Psoas muscle (tissue), 8 donors: ENCODE data around the gene PCID2. TPM values are rescaled to one million over a fixed set of nuclear protein-coding genes. Genes with fewer than 3 reads are reported as not detected.

Experiments
- ATAC-seq, 4 donors: fragments of 200-7000 bp; cut with Tn5 transposase; one replicate each; pipeline ENCODE4 v1.9.1; 2020; ENCODE audit warnings: moderate library complexity in 3 of 4, mild to moderate bottlenecking in 2 of 4
- DNase-seq, 2 donors: peaks; one replicate each; pipeline ENCODE4 v3.0.0-alpha.2; 2020
- H3K27ac ChIP-seq: fragments of 200-600 bp; one replicate; pipeline ENCODE4 v1.8.0; 2022
- H3K27me3 ChIP-seq, 3 donors: fragments of 200-600 bp in 1 of 3; one replicate each; pipeline versions ENCODE4 v1.6.1 to v1.8.0; 2013 to 2022; ENCODE audit warnings: low read length in 2 of 3, mild to moderate bottlenecking in 2 of 3, moderate library complexity in 1 of 3; ENCODE audit not compliant: insufficient read depth in 3 of 3
- H3K36me3 ChIP-seq, 2 donors: fragments of 200-600 bp in 1 of 2; one replicate each; pipeline versions ENCODE4 v1.6.1 to v1.8.0; 2013 to 2022; ENCODE audit warnings: low read depth in 1 of 2, mild to moderate bottlenecking in 1 of 2, moderate library complexity in 1 of 2; ENCODE audit not compliant: insufficient read depth in 1 of 2
- H3K4me1 ChIP-seq: fragments of 200-600 bp; one replicate; pipeline ENCODE4 v1.8.0; 2022
- H3K4me3 ChIP-seq: fragments of 200-600 bp; one replicate; pipeline ENCODE4 v1.8.0; 2022; ENCODE audit warnings: mild to moderate bottlenecking
- H3K9me3 ChIP-seq: fragments of 200-600 bp; one replicate; pipeline ENCODE4 v1.8.0; 2022
- CTCF ChIP-seq: fragments of 200-600 bp; IDR thresholded peaks from one replicate; pipeline ENCODE4 v1.8.0; 2022; ENCODE audit warnings: antibody characterized with exemption
- WGBS, 3 donors: extraction: QIAGEN DNeasy Blood & Tissue Kit; methylation state at CpG; one replicate each; pipeline versions ENCODE4 v1.1.6 to v1.1.7; 2013; 5-methylcytosine and 5-hydroxymethylcytosine counted together
- intact Hi-C, 2 donors: fragments of 100-400 bp; cut with DNase I; formaldehyde crosslinking; loops; one replicate each; pipeline versions ENCODE4 v1.11.0 to v1.14.2; 2022
- polyA plus RNA-seq, 3 donors: library from polyadenylated mRNA; stranded (reverse); fragments of 200-250 nt; gene quantifications; one replicate each; pipeline ENCODE4 v1.2.3, GENCODE V29; 2013
- total RNA-seq, 4 donors: library from RNA; stranded (reverse); fragmentation: NEBNext Ultra II Directional in 2 of 4; extraction: Animal tissue kit (Norgen Biotek cat#: 25700) in 2 of 4; gene quantifications; one replicate each; pipeline versions ENCODE4 v1.2.1 to v1.2.4, GENCODE V29; 2021 to 2023
- donor health status: healthy with polysubstance abuse.
- donor health status: DM: no; HTN: no; CAD: no; lungs with moderate emphysema.
- donor health status: Bipolar disorder and iron deficiency.
- donor health status: healthy.
- donor health status: DM: yes; HTN: yes; CAD: no.
- donor health status: DM: no; HTN: no; CAD: no.
- donor health status: DM: no; HTN: no; CAD: no.
- donor health status: DM: yes; HTN: yes; CAD: no.

The PCID2 gene
- total and polyA plus RNA-seq, 7 donors, result 19.9 to 37.1 (median 26.6) TPM

GRCh38 chr13:113216254-113217048, 8.0 kb upstream of the PCID2 start:
- Histone ChIP-seq H3K4me1 (peaks cover 80% of the 10 kb centered on the region), H3K9me3 (no peaks in the 10 kb centered on the region), H3K4me3 (peak overlapping the region; percentile 33), H3K36me3 (peaks cover 0 to 35% of the 10 kb centered on the region in 2 donors), H3K27ac (peak overlapping the region; percentile 77), H3K27me3 (no peaks in the 10 kb centered on the region)
- peak; percentile 87 to 92 (median 90) for ATAC-seq
- intact Hi-C loops, result no loop called here
- peak; percentile 45 to 81 for DNase-seq
- WGBS, 3 donors, result 16 to 20% (median 17%) methylated on average over 7 of the region's 7 CpGs
- TF ChIP-seq CTCF, result no peak

- Histone ChIP-seq H3K27ac (peak overlapping the region; percentile 77), H3K27me3 (no peaks in the 10 kb centered on the region), H3K36me3 (peaks cover 0 to 19% of the 10 kb centered on the region in 2 donors), H3K4me1 (peaks cover 70% of the 10 kb centered on the region), H3K4me3 (no peak overlapping the region), H3K9me3 (no peaks in the 10 kb centered on the region)
- TF ChIP-seq CTCF, result no peak
- WGBS, 3 donors, result 93 to 95% (median 94%) methylated on average over 10 of the region's 10 CpGs
- no peak for DNase-seq
- intact Hi-C loops, result no loop called here
- no peak for ATAC-seq
Observed at GRCh38 chr13:113211774-113212173, 3.3 kb upstream of the PCID2 start.

GRCh38 chr13:113210833-113211232, 2.4 kb upstream of the PCID2 start:
- Histone ChIP-seq H3K27me3 (no peaks in the 10 kb centered on the region), H3K36me3 (peaks cover 0 to 27% of the 10 kb centered on the region in 2 donors), H3K9me3 (no peaks in the 10 kb centered on the region), H3K4me3 (peak overlapping the region; percentile 88), H3K4me1 (peaks cover 69% of the 10 kb centered on the region), H3K27ac (peak overlapping the region; percentile 98)
- no peak for TF ChIP-seq CTCF
- ATAC-seq (no peak), DNase-seq (no peak)
- intact Hi-C loops, result no loop called here
- WGBS, 3 donors, result 79 to 83% (median 81%) methylated on average over 6 of the region's 6 CpGs

GRCh38 chr13:113209759-113210421, 1.4 kb upstream of the PCID2 start:
- Histone ChIP-seq H3K4me1 (peaks cover 72% of the 10 kb centered on the region), H3K27ac (peak overlapping the region; percentile 98), H3K27me3 (no peaks in the 10 kb centered on the region), H3K4me3 (peak overlapping the region; percentile 88), H3K9me3 (no peaks in the 10 kb centered on the region), H3K36me3 (peaks cover 0 to 28% of the 10 kb centered on the region in 2 donors)
- DNase-seq (peak; percentile 59 to 77), ATAC-seq (peak; percentile 3 to 10 (median 8))
- intact Hi-C loops, result loop anchor here (5.0 to 10.0 kb wide), 3 partner anchors 53 to 175 kb away; partner anchors contain the start of genes PROZ (in 2 of the 2) and LAMP1 (in 1 of the 2)
- no peak for TF ChIP-seq CTCF
- 0 to 1% (median 1%) methylated on average over 36 to 67 of the region's 67 CpGs for WGBS, 3 donors
